ENCODE results near the gene ANAPC4. TPM values are rescaled to one million over a fixed set of nuclear protein-coding genes. Genes with fewer than 3 reads are reported as not detected.

ANAPC4 gene
- total RNA-seq, 2 donors from 2014 or later = 41.0 to 41.1 TPM

DNA sequence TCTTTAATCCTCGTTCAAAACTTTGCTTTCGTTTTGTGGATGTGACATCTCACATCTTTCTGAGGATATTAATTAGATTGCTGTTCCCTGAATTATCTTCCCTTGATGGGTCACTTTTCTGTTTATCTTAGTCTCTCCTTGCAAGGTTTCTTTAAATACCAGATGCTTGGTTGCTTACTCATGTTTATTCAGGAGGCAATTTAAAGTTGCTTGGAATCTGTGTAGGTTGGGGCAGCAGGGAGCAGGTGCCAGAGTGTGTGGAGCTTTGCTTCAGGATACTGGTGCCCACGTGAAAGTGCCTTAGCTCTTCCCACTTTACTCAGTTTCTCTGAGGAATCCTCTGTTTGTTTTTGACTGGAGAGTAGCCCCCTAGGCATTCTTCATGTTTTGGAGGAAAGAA is 24.0 kb downstream of the ANAPC4 start:
- no peaks in the 10 kb centered on the region for H3K27me3 ChIP-seq (replicated peaks; ENCODE audit: insufficient read depth)
- no peak overlapping the region for H3K4me3 ChIP-seq
- DNase-seq (ENCODE audit: low spot score) (no peak), ATAC-seq (ENCODE audit: insufficient number of reproducible peaks, low FRiP score, low read depth) (no peak)
- TF ChIP-seq, protein P1, sequence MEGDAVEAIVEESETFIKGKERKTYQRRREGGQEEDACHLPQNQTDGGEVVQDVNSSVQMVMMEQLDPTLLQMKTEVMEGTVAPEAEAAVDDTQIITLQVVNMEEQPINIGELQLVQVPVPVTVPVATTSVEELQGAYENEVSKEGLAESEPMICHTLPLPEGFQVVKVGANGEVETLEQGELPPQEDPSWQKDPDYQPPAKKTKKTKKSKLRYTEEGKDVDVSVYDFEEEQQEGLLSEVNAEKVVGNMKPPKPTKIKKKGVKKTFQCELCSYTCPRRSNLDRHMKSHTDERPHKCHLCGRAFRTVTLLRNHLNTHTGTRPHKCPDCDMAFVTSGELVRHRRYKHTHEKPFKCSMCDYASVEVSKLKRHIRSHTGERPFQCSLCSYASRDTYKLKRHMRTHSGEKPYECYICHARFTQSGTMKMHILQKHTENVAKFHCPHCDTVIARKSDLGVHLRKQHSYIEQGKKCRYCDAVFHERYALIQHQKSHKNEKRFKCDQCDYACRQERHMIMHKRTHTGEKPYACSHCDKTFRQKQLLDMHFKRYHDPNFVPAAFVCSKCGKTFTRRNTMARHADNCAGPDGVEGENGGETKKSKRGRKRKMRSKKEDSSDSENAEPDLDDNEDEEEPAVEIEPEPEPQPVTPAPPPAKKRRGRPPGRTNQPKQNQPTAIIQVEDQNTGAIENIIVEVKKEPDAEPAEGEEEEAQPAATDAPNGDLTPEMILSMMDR (IDR thresholded peaks at IDR 0.05) = no peak
- peaks cover 4 to 10% of the 10 kb centered on the region in 2 donors for H3K4me1 ChIP-seq (ENCODE audit: control insufficient read depth in 1 of 2, low read depth in 2 of 2)
- H3K27ac ChIP-seq = no peak overlapping the region
- peaks cover 36% of the 10 kb centered on the region for H3K36me3 ChIP-seq
- H3K9me3 ChIP-seq = no peaks in the 10 kb centered on the region

DNA sequence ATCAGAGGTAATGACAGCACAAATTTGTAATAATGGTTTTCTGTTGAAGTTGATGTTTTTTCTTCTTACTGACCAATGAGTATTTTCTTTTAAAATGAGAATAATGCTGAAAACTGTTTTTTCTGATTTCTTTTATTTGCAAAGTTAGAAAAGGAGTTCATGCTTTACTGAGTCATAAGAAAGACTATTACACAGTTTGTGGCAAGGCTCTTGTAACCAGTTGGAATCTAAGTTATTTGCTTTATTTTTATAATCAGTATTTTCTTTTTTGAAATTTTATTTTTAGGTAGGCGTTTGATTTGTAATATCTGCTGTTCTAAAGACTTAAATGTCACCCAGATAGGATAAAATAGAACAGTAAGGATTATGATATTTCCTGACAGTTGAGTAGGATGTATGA is 25.5 kb downstream of the ANAPC4 start:
- peaks cover 4 to 13% of the 10 kb centered on the region in 2 donors for H3K4me1 ChIP-seq (ENCODE audit: control insufficient read depth in 1 of 2, low read depth in 2 of 2)
- peaks cover 22% of the 10 kb centered on the region for H3K36me3 ChIP-seq
- H3K9me3 ChIP-seq = no peaks in the 10 kb centered on the region
- ATAC-seq (ENCODE audit: insufficient number of reproducible peaks, low FRiP score, low read depth) (no peak), DNase-seq (ENCODE audit: low spot score) (no peak)
- no peak overlapping the region for H3K27ac ChIP-seq
- no peak overlapping the region for H3K4me3 ChIP-seq
- TF ChIP-seq, protein P1 (IDR thresholded peaks at IDR 0.05) = no peak
- H3K27me3 ChIP-seq (replicated peaks; ENCODE audit: insufficient read depth) = no peaks in the 10 kb centered on the region

DNA sequence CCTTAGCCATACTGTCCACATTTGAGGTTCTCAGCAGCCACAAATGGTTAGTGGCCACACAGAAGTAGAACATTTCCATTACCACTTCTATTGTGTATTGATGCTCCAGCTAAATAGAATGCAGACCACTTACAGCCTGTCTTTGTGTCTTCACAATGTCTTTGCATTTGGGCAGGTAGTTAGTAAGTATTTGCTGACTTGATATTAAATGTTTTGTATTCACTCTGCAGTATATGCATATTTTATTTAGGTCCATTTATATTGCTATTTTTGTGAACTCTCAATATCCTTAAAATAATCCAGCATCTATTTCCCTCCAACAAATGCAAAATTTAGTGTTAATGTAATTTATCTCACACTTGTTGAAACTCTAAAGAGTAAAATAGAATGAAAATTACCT is 26.6 kb downstream of the ANAPC4 start:
- H3K36me3 ChIP-seq = peaks cover 15% of the 10 kb centered on the region
- TF ChIP-seq, protein P1 (IDR thresholded peaks at IDR 0.05) = no peak
- H3K27me3 ChIP-seq (replicated peaks; ENCODE audit: insufficient read depth) = no peaks in the 10 kb centered on the region
- H3K9me3 ChIP-seq = no peaks in the 10 kb centered on the region
- no peak for ATAC-seq (ENCODE audit: insufficient number of reproducible peaks, low FRiP score, low read depth)
- no peak for DNase-seq (ENCODE audit: low spot score)
- no peak overlapping the region for H3K27ac ChIP-seq
- no peak overlapping the region for H3K4me3 ChIP-seq
- peaks cover 4 to 13% of the 10 kb centered on the region in 2 donors for H3K4me1 ChIP-seq (ENCODE audit: control insufficient read depth in 1 of 2, low read depth in 2 of 2)

DNA sequence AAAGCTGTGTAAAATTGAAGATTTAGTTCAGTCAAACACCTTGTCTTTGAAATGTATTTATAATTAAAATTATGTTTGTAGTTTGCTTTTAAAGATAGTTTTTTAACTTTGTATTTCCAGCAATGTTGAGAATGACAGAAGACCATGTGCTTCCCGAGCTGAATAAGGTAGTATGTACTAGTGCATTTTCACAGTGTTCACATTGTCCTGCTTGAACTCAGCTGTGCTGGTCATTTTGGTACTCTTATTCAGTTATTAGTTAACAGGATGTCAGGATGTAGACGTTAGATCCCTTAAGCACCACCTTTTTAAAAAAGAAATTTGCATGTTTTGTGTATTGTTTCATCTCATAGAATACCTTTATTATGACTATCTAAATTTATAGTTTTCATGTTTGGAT is 28.4 kb downstream of the ANAPC4 start:
- ATAC-seq (ENCODE audit: insufficient number of reproducible peaks, low FRiP score, low read depth) = no peak
- Histone ChIP-seq H3K36me3 (peaks cover 17% of the 10 kb centered on the region), H3K27me3 (replicated peaks; ENCODE audit: insufficient read depth) (no peaks in the 10 kb centered on the region), H3K4me3 (no peak overlapping the region), H3K4me1 (ENCODE audit: control insufficient read depth in 1 of 2, low read depth in 2 of 2) (peaks cover 4 to 13% of the 10 kb centered on the region in 2 donors), H3K9me3 (no peaks in the 10 kb centered on the region), H3K27ac (no peak overlapping the region)
- TF ChIP-seq, protein P1 (IDR thresholded peaks at IDR 0.05) = no peak
- no peak for DNase-seq (ENCODE audit: low spot score)

DNA sequence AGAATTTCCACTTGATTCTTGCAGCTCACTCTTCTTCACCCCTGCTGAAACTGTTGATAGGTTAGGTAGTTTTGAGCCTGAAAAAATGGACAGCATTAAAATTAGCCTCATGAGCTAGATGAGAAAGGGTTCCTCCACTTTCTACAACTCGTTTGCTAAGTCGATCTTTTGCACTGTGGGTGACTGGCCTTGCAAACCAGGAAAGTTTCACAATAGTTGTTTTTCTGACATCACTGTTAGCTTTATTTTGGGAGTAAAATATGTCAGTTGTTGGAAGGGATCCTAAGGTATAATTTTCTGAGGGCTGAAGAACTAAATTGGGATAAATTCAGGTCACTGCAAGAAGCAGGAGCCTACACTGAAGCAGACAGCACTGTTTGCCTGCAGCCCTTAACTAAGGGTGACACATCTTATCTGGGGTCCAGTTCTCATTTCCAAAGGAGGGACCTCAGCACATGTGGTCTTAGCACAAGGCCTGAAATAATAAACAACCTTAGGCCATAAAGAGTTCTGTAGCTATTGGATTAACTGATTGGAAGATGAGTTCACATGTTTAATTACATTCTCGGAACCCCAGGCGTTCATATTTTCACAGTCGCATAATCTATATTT is 29.1 kb downstream of the ANAPC4 start:
- Histone ChIP-seq H3K9me3 (no peaks in the 10 kb centered on the region), H3K27me3 (replicated peaks; ENCODE audit: insufficient read depth) (no peaks in the 10 kb centered on the region), H3K4me1 (ENCODE audit: control insufficient read depth in 1 of 2, low read depth in 2 of 2) (peaks cover 4 to 13% of the 10 kb centered on the region in 2 donors), H3K4me3 (no peak overlapping the region), H3K36me3 (peaks cover 22% of the 10 kb centered on the region), H3K27ac (peak overlapping the region in 1 of 2 donors; percentile 34)
- peak; percentile 50 for ATAC-seq (ENCODE audit: insufficient number of reproducible peaks, low FRiP score, low read depth)
- TF ChIP-seq, protein P1 (IDR thresholded peaks at IDR 0.05) = no peak
- DNase-seq (ENCODE audit: low spot score) = no peak
